Measurements from ENCODE around the gene HKDC1. TPM values are rescaled to one million over a fixed set of nuclear protein-coding genes. Genes with fewer than 3 reads are reported as not detected.

HKDC1 gene
- total RNA-seq, 4 donors from 2014 or later: 0.17 to 0.22 TPM; not detected in 2

DNA sequence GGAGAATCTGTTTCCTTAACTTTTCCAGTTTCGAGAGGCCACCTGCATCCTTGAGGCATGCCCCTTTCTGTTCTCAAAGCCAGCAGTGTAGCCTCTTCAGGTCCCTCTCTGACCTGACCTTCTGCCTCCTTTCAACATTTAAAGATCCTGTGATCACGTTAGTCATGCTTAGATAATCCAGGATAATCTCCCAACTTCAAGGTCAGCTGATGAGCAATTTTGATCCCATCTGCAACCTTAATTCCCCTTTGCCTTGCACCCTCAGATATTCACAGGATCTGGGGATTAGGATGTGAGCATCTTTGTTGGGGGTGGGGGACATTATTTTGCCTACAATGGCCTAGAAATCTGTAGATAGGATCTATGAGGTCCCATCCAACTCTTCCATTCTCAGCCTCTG, 8.0 kb downstream of the HKDC1 start:
- TF ChIP-seq, protein P1, sequence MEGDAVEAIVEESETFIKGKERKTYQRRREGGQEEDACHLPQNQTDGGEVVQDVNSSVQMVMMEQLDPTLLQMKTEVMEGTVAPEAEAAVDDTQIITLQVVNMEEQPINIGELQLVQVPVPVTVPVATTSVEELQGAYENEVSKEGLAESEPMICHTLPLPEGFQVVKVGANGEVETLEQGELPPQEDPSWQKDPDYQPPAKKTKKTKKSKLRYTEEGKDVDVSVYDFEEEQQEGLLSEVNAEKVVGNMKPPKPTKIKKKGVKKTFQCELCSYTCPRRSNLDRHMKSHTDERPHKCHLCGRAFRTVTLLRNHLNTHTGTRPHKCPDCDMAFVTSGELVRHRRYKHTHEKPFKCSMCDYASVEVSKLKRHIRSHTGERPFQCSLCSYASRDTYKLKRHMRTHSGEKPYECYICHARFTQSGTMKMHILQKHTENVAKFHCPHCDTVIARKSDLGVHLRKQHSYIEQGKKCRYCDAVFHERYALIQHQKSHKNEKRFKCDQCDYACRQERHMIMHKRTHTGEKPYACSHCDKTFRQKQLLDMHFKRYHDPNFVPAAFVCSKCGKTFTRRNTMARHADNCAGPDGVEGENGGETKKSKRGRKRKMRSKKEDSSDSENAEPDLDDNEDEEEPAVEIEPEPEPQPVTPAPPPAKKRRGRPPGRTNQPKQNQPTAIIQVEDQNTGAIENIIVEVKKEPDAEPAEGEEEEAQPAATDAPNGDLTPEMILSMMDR (IDR thresholded peaks at IDR 0.05; ENCODE audit: low read depth): no peak

DNA sequence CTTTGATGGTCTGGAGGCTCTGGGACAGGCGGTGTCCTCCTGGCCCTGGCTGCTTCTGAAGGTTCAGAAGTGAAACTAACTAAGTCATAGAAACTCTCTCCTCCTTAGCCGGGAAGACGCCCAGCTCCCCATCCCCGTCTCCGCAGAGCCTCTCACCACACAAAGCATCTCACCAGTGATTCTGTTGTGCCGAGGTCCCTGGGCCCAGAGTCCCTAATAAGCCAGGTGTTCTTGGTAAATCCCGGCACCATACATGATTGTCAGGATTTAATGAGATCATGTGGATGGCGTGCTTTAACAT, 9.4 kb downstream of the HKDC1 start:
- TF ChIP-seq, protein P1 (IDR thresholded peaks at IDR 0.05; ENCODE audit: low read depth): no peak

DNA sequence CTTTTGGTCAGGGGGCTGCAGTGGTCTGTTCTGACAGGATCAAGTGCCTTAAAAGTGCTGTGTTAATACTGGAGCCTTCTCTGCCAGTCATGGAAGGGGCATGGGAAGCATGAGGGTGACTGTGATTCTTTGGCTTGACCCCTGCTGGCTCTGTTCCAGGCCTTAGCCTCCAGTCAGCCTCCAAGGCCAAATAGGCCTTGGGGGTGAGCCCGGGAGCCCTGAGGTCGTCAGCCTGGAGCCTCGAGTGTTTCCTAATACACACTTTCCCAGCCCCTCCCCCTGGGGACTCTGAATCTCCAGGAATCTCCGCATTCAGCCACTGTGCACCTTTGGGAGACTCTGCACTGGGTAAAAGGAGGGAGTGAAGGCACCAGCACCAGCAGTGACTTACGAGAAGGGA, 10.0 kb downstream of the HKDC1 start:
- TF ChIP-seq, protein P1 (IDR thresholded peaks at IDR 0.05; ENCODE audit: low read depth): no peak

DNA sequence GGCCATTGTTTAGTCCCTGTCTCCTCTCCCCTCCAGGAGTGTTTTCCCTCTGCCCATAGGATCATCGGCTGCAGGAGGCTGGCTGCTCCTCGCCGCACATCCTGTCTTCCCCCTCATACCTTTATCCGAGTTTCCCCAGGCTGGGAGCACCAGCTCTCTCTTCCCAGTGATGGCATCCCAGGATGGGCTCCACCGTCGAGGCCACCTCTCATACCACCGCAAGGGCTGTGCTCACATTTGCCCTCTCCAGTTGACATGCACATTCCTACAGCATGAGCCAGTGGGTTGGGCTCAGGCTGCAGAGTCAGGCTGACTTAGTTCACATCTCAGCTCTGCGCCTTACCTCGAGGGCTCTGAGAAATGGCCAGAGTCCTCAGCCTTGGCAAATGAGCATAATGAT, 12.1 kb downstream of the HKDC1 start:
- TF ChIP-seq, protein P1 (IDR thresholded peaks at IDR 0.05; ENCODE audit: low read depth): no peak

DNA sequence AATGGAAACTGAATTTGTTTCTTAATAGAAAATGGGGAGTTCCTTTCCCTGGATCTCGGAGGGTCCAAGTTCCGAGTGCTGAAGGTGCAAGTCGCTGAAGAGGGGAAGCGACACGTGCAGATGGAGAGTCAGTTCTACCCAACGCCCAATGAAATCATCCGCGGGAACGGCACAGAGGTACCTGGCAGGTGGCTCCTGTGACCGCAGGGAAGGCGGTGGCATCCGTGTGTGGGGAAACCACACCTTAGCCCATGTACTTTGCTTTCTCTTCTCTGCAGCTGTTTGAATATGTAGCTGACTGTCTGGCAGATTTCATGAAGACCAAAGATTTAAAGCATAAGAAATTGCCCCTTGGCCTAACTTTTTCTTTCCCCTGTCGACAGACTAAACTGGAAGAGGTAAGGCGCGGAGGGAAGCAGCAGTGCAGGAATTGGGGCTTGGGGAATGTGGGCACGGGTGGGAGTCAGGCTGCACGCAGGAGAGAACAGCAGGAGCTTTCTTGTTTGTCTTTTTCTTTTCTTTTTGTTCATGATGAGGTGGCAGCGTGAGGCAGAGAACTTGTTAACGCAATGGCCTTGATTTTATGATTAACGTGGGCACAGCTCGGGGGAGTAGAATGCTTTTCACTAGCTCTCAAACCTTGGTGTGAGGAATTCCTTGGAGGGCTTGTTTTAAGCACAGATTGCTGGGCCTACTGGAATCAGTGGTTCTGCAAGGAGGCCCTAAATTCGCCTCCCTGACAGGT, 12.8 kb downstream of the HKDC1 start:
- TF ChIP-seq, protein P1 (IDR thresholded peaks at IDR 0.05; ENCODE audit: low read depth): no peak

DNA sequence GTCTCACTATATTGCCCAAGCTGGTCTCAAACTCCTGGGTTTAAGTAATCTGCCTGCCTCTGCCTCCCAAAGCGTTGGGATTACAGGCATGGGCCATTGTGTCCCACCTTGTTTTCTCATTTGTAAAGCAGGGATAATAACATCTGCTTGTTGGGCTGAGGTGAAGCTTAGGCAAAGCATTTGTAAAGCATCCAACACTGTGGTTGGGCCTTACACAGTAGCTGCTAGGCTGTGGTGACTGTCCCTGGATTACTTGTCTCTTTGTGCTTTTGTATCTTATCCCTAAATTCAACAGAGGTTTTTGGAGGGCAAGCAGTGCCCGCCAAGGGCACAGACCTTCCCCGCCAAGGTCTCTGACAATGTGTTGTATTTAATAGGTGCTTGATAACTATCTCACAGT, 14.3 kb downstream of the HKDC1 start:
- TF ChIP-seq, protein P1 (IDR thresholded peaks at IDR 0.05; ENCODE audit: low read depth): no peak

DNA sequence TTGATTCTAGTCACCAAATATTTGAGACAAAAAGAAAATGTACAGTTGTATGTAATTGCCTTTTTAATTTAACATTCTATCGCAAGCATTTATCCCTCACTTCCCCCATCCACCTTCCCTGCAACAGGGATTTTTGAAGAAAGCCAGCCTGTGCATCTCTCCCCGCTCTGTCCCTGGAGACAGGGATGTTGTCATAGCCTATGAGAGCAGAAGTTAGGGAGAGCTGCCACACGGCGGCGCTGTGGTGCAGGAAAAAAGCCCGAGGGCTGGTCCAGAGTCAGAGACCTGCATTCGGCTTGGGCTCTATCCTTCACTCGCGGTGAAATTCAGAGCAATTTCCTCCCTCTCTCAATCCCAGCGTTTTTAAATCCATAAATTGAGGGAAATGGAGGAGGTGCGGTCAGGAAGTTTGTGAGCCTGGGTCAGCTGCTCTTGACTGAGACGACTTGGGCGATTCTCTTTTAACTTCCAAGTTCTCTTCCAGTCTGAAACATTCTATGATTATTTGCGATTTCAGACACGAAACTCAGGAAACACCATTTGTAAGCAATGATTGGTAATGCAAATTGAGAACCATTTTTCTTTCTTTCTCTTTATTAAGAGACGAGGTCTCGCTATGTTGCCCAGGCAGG, 17.5 kb downstream of the HKDC1 start:
- TF ChIP-seq, protein P1 (IDR thresholded peaks at IDR 0.05; ENCODE audit: low read depth): no peak
